Measurements from ENCODE around the gene SERPINF2. TPM values are rescaled to one million over a fixed set of nuclear protein-coding genes. Genes with fewer than 3 reads are reported as not detected.

The SERPINF2 gene
- total RNA-seq, 3 donors from 2014 or later, result 18.4 to 30.1 (median 21.3) TPM

GRCh38 chr17:1773696-1774181 is 31.1 kb downstream of the SERPINF2 start:
- Histone ChIP-seq H3K4me3 (no peak overlapping the region), H3K4me1 (peaks cover 3 to 7% of the 10 kb centered on the region in 2 donors), H3K9me3 (no peaks in the 10 kb centered on the region), H3K27me3 (no peaks in the 10 kb centered on the region), H3K36me3 (no peaks in the 10 kb centered on the region), H3K27ac (peak overlapping the region; percentile 77 to 87)
- TF ChIP-seq CTCF (IDR thresholded peaks at IDR 0.05), result no peak
- no peak for TF ChIP-seq POLR2A (IDR thresholded peaks at IDR 0.05)
- no peak for TF ChIP-seq POLR2AphosphoS5 (IDR thresholded peaks at IDR 0.05)
- intact Hi-C loops (cut with DNase I; ENCODE audit: low total_unique reads), result no loop called here
- peak in 1 of 2 donors; percentile 35 for DNase-seq (ENCODE audit: low spot score in 2 of 2)

- DNase-seq (ENCODE audit: low spot score in 2 of 2), result no peak
- Histone ChIP-seq H3K4me3 (no peak overlapping the region), H3K4me1 (peaks cover 3 to 7% of the 10 kb centered on the region in 2 donors), H3K27me3 (no peaks in the 10 kb centered on the region), H3K9me3 (no peaks in the 10 kb centered on the region), H3K36me3 (no peaks in the 10 kb centered on the region), H3K27ac (peak overlapping the region; percentile 77 to 87)
- no peak for TF ChIP-seq POLR2AphosphoS5 (IDR thresholded peaks at IDR 0.05)
- no peak for TF ChIP-seq POLR2A (IDR thresholded peaks at IDR 0.05)
- TF ChIP-seq CTCF (IDR thresholded peaks at IDR 0.05), result no peak
- intact Hi-C loops (cut with DNase I; ENCODE audit: low total_unique reads), result no loop called here
Observed at GRCh38 chr17:1774390-1775176, 31.9 kb downstream of the SERPINF2 start.

- no peak for DNase-seq (ENCODE audit: low spot score in 2 of 2)
- Histone ChIP-seq H3K27me3 (no peaks in the 10 kb centered on the region), H3K4me1 (peaks cover 0 to 7% of the 10 kb centered on the region in 2 donors), H3K9me3 (no peaks in the 10 kb centered on the region), H3K36me3 (no peaks in the 10 kb centered on the region), H3K27ac (peak overlapping the region; percentile 74 to 77), H3K4me3 (no peak overlapping the region)
- intact Hi-C loops (cut with DNase I; ENCODE audit: low total_unique reads), result no loop called here
- no peak for TF ChIP-seq CTCF (IDR thresholded peaks at IDR 0.05)
- TF ChIP-seq POLR2A (IDR thresholded peaks at IDR 0.05), result no peak
- no peak for TF ChIP-seq POLR2AphosphoS5 (IDR thresholded peaks at IDR 0.05)
Observed at GRCh38 chr17:1776328-1776727, 33.7 kb downstream of the SERPINF2 start.

GRCh38 chr17:1776857-1777256 is 34.2 kb downstream of the SERPINF2 start:
- Histone ChIP-seq H3K27me3 (no peaks in the 10 kb centered on the region), H3K9me3 (no peaks in the 10 kb centered on the region), H3K36me3 (no peaks in the 10 kb centered on the region), H3K4me1 (peaks cover 0 to 7% of the 10 kb centered on the region in 2 donors), H3K27ac (peak overlapping the region; percentile 74 to 77), H3K4me3 (no peak overlapping the region)
- intact Hi-C loops (cut with DNase I; ENCODE audit: low total_unique reads), result no loop called here
- no peak for TF ChIP-seq CTCF (IDR thresholded peaks at IDR 0.05)
- TF ChIP-seq POLR2A (IDR thresholded peaks at IDR 0.05), result no peak
- TF ChIP-seq POLR2AphosphoS5 (IDR thresholded peaks at IDR 0.05), result no peak
- DNase-seq (ENCODE audit: low spot score in 2 of 2), result no peak

GRCh38 chr17:1779571-1780131 is 37.0 kb downstream of the SERPINF2 start:
- TF ChIP-seq CTCF (IDR thresholded peaks at IDR 0.05) (no peak), POLR2A (IDR thresholded peaks at IDR 0.05) (no peak), POLR2AphosphoS5 (IDR thresholded peaks at IDR 0.05) (peak in 1 of 3 donors; percentile 60)
- H3K4me3 ChIP-seq, result peak overlapping the region in 1 of 3 donors; percentile 40
- no peaks in the 10 kb centered on the region for H3K36me3 ChIP-seq
- intact Hi-C loops (cut with DNase I; ENCODE audit: low total_unique reads), result no loop called here
- H3K27me3 ChIP-seq, result no peaks in the 10 kb centered on the region
- peak overlapping the region; percentile 93 to 94 for H3K27ac ChIP-seq
- H3K4me1 ChIP-seq, result peaks cover 0 to 6% of the 10 kb centered on the region in 2 donors
- no peaks in the 10 kb centered on the region for H3K9me3 ChIP-seq
- DNase-seq (ENCODE audit: low spot score in 2 of 2), result peak; percentile 78 to 94

Data from breast epithelium (tissue), 4 donors.